Measurements from ENCODE around the gene PSMC4.
"Not testable (repeated sequence)": the region's sequence is repeated elsewhere in the genome, so short reads cannot be mapped to it uniquely, and the experiment has no call there.

PSMC4 gene

DNA sequence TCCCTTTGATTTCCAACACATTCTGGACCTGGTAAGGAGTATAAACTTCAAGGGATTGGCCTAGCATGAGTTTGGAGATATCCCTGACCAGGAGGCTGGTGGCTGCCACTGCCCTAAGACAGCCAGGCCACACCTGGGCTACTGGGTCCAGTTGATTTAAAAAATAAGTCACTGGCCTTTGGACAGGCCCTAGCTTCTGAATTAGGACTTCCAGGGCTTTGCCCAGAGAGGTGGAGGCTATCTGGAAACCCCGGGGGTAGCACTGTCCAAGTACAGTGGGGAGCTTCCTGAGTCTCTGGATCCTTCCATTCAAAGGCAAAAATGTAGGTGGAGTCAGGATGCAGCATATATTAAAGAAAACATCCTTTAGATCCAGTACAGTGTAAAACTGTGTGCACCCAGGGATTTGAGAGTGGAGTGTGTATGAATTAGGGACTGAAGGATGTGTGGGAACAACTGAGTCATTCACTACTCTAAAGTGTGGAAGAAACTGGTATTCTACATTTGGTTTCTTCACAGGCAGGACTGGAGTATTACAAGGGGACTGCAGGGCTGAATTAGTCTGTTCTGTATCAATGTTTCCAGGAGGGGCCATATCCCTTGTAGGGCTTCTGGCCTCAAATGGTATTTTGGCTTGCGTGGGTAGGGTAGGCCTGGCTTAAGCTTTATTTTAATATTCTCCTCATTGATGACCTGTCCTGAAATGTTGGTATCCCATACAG is 21.8 kb upstream of the PSMC4 start:
- no peak for DNase-seq

GRCh38 chr19:39951065-39951650 is 19.8 kb upstream of the PSMC4 start:
- no peak for DNase-seq

GRCh38 chr19:39951686-39952085 is 19.3 kb upstream of the PSMC4 start:
- no peak for DNase-seq

DNA sequence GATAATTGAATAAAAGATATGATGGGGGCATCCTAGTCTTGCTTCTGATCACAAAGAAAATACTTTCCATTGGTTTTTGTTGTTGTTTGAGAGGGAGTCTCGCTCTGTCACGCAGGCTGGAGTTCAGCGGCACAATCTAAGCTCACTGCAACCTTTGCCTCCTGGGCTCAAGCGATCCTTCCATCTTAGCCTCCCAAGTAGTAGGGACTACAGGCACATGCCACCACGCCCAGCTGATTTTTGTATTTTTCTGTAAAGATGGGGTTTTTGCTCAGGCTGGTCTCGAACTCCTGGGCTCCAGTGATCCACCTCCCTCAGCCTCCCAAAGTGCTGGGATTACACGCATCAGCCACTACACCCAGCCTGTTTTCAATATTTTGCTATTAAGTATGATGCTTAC is 17.1 kb upstream of the PSMC4 start:
- DNase-seq, result no peak

DNA sequence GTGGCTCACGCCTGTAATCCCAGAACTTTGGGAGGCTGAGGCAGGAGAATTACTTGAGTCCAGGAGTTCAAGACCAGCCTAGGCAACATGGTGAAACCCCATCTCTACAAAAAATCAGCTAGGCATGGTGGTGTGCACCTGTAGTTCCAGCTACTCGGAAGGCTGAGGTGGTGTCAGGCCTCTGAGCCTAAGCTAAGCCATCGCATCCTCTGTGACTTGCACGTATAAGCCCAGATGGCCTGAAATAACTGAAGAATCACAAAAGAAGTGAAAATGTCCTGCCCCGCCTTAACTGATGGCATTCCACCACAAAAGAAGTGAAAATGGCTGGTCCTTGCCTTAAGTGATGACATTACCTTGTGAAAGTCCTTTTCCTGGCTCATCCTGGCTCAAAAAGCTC is 13.1 kb upstream of the PSMC4 start:
- not testable (repeated sequence) for DNase-seq

GRCh38 chr19:39958942-39959341 is 12.0 kb upstream of the PSMC4 start:
- DNase-seq, result not testable (repeated sequence)

DNA sequence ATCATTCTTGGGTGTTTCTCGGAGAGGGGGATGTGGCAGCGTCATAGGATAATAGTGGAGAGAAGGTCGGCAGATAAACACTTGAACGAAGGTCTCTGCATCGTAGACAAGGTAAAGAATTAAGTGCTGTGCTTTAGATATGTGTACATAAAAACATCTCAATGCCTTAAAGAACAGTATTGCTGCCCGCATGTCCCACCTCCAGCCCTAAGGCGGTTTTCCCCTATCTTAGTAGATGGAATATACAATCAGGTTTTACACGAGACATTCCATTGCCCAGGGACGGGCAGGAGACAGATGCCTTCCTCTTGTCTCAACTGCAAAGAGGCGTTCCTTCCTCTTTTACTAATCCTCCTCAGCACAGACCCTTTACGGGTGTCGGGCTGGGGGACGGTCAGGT is 11.6 kb upstream of the PSMC4 start:
- DNase-seq, result not testable (repeated sequence)

- DNase-seq, result no peak
Measured at GRCh38 chr19:39963898-39964297, 7.1 kb upstream of the PSMC4 start.

DNA sequence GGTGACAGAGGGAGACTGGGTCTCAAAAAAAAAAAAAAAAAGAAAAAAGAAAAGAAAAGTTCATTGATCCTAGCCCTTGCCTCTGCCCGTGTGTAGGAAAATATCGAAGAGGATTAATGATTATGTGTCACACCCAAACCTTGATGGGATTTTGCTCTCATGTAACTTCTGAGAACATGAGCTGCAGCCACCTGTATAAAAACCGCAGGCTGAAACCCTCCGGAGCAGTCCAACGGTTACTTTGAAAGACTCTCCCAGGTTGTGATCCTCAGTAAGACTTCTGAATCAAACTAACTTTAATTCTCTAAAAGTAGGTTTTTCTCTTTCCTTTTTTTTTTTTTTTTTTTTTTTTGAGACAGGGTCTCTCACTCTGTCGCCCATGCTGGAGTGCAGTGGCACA is 4.3 kb upstream of the PSMC4 start:
- no peak for DNase-seq

GRCh38 chr19:39967561-39967960 is 3.4 kb upstream of the PSMC4 start:
- no peak for DNase-seq

DNA sequence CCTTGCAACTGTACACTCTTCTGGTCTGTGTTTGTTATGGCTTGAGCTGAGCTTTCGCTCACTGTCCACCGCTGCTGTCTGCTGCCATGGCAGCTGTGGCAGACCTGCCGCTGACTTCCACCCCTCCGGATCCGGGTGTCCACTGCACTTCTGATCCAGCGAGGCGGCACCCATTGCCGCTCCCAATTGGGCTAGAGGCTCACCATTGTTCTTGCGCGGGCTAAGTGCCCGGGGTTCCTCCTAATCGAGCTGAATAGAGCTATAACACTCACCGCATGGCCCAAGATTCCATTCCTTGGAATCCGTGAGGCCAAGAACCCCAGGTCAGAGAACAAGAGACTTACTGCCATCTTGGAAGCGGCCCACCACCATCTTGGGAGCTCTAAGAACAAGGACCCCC is 2.2 kb upstream of the PSMC4 start:
- no peak for DNase-seq

DNA sequence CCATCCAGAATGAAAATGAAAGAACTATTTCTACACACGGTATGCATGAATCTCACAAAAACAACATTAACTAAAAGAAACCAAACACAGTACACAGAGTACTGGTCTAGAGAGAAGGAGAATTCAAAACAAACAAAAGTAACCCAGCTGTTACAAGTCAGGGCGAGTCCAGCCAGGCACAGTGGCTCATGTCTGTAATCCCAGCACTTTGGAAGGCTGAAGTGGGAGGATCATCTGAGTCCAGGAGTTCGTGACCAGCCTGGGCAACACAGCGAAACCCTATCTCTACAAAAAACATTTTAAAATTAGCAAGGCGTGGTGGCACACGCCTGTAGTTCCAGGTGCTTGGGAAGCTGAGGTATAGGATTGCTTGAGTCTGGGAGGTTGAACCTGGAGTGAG is 1.7 kb upstream of the PSMC4 start:
- DNase-seq, result no peak

DNA sequence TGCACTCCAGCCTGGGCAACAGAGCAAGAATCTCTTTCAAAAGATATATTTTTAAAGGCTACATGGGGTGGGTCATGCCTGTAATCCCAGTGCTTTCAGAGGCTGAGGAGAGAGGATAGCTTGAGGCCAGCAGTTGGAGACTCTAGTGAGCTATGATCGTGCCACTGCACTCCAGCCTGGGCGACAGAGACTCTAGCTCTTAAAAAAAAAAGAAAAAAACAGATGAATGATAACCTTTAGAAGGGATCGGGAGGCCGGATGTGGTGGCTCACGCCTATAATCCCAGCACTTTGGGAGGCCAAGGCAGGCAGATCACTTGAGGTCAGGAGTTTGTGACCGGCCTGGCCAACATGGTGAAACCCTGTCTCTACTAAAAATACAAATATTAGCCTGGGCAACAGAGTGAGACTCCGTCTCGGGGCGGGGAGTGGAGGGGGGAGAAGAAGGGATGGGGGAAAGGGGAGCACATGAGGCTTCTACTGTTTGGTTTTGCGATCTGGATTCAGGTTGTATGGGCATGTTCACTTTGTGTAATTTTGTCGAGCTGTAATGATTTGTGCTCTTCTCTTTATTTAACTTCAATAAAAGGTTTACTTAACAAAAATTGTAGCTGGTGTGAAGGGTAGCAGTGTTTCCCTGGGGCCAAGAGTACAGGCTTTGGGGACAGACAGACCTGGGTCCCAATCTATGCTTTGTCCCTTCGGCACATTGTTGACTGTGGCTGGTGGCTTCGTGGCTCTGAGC is 1.1 kb upstream of the PSMC4 start:
- DNase-seq, result no peak

DNA sequence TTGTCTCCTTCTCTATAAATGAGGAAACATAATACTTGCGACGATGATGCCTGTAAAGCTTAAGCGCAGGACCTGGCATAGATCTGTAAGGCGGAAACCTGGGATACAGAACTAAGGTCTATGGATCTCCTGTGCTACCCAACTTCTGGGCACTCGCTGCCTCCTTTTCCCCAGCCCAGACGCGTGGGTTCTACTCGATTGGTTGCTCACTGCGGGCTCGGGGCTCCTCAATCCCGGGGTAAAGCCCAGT is 615 bp upstream of the PSMC4 start:
- no peak for DNase-seq

GRCh38 chr19:39971380-39972035 is 543 bp downstream of the PSMC4 start:
- no peak for DNase-seq

- DNase-seq, result no peak
Measured at GRCh38 chr19:39974377-39975155, 3.6 kb downstream of the PSMC4 start.

GRCh38 chr19:39982883-39983282 is 11.9 kb downstream of the PSMC4 start:
- DNase-seq, result no peak

DNA sequence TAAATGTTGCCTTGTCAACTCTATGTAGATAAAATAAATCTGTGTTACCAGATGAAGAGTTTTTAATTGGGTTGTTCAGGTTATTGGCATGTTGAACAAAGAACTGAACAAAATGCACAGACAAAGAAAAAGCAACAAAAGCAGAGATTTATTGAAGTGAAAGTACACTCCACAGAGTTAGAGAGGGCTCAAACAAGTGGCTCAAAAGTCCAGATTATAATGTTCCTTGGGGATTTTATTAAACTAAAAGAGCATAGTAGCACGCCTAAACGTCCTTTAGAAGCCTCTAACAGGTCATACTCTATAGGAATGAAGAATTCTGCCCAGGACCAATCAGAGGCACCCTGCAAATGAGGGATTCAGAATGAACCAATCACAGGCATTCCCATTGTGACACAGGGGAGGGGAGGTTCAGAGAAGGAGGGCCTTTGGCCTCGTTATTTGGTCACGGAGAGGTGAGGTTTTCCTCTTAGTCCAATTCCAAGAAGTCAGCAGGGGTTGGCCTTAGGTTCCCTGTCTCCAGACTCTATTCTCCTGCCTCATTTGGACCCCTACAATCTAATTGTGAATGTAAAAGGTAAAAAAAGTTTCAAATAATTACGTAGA is 12.8 kb downstream of the PSMC4 start:
- DNase-seq, result no peak

- DNase-seq, result no peak
Measured at GRCh38 chr19:39986643-39987042, 15.7 kb downstream of the PSMC4 start.

DNA sequence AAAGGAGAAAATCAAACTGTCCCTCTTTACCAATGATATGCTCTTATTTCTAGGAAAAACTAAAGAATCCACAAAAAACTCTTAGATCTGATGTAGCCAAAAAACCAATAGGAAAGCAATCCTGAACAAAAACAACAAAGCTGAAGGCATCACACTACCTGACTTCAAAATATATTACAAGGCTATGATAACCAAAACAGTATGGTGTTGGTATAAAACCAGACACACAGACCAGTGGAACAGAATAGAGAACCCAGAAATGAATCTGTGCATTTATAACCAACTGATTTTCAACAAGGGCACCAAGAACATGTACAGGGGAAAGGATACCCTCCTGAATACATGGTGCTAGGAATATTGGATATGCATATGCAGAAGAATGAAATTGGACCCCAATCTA is 16.2 kb downstream of the PSMC4 start:
- DNase-seq, result no peak

DNA sequence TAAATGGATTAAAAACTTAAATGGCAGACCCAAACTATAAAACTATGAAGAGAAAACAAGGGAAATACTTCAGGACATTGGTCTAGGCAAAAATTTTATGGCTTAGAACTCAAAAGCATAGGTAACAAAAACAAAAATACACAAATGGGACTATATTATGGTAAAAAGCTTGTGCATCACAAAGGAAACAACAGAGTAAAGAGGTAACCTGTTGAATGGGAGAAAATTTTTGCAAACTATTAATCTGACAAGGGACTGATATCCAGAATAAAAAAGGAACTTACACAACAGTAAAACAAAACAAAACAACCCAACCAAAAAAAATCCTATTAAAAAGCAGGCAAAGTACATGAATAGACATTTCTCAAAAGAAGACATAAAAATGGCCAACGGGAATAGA is 16.6 kb downstream of the PSMC4 start:
- no peak for DNase-seq

DNA sequence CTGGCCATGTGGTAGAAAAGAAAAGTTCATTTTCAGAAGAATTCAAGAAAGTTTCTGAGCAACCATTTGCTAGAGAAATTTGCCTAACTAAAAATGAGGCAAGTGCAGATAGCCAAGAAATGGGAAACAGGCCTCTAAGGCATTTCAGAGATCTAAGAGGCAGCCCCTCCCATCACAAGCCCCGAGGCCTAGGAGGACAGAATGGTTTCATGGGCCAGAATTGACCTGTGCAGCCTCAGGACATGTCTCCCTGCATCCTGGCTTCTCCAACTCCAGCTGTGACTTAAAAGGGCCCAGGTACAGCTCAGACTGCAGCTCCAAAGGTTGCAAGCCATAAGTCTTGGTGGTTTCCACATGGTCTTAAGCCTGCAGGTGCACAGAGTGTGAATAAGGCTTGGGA is 22.6 kb downstream of the PSMC4 start:
- DNase-seq, result no peak

GRCh38 chr19:39994361-39994760 is 23.4 kb downstream of the PSMC4 start:
- no peak for DNase-seq

Data from femur (tissue), 1 donor.